HEK293 (cell line): Measurements from ENCODE around the gene SERPINC1.
"Not testable (repeated sequence)": the region's sequence is repeated elsewhere in the genome, so short reads cannot be mapped to it uniquely, and the experiment has no call there.

Source experiments
- CTCF ChIA-PET: fragments of 350-600 bp; formaldehyde crosslinking; extraction: SDS; loops from one replicate; lab custom pipeline; 2021; ENCODE audit warnings: antibody characterized with exemption; lab: Yijun Ruan, JAX
- POLR2A ChIA-PET: fragments of 300-600 bp; formaldehyde crosslinking; extraction: SDS; loops from one replicate; lab custom pipeline; 2020; ENCODE audit warnings: antibody characterized with exemption, inconsistent platforms; lab: Yijun Ruan, JAX
- H3K27ac ChIP-seq: fragments of 200-500 bp; sonication (Bioruptor generic); 2 replicates; pipeline ENCODE4 v1.5.1; 2014; ENCODE audit warnings: low read depth, low read length, control low read depth, inconsistent platforms; ENCODE audit errors: extremely low read depth
- H3K36me3 ChIP-seq, 2 experiments: fragments of 200-500 bp in 1 of 2; sonication (Bioruptor generic) in 1 of 2; 1 replicate in 1 of 2; 2 replicates in 1 of 2; pipeline ENCODE4 v1.5.1; 2014 to 2017; ENCODE audit warnings: inconsistent platforms in 2 of 2, low read length in 2 of 2; ENCODE audit not compliant: control insufficient read depth in 2 of 2, insufficient read depth in 1 of 2
- H3K4me1 ChIP-seq: fragments of 200-500 bp; sonication (Bioruptor generic); 2 replicates; pipeline ENCODE4 v1.5.1; 2014; ENCODE audit warnings: mild to moderate bottlenecking, low read length, inconsistent platforms; ENCODE audit not compliant: control insufficient read depth, insufficient read depth
- H3K4me3 ChIP-seq: 2 replicates; pipeline ENCODE4 v1.5.1; 2011; ENCODE audit warnings: low read depth, mild to moderate bottlenecking, control low read depth, low read length, moderate library complexity
- H3K9me3 ChIP-seq: fragments of 200-500 bp; sonication (Bioruptor generic); 2 replicates; pipeline ENCODE4 v1.5.1; 2014; ENCODE audit warnings: low read depth, low read length, inconsistent platforms; ENCODE audit not compliant: control insufficient read depth, insufficient read depth
- HOXD13 ChIP-seq: sonication (generic); formaldehyde crosslinking; IDR thresholded peaks from 2 replicates; pipeline ENCODE4 v1.8.0; 2022; ENCODE audit warnings: missing genetic modification reagents, borderline replicate concordance
- KLF1 ChIP-seq: fragments of 450-650 bp; formaldehyde crosslinking; IDR thresholded peaks from 2 replicates; pipeline ENCODE4 v1.5.1; 2016; ENCODE audit warnings: missing biosample characterization, missing genetic modification characterization
- MEIS1 ChIP-seq: sonication (generic); formaldehyde crosslinking; IDR thresholded peaks from 2 replicates; pipeline ENCODE4 v1.8.1; 2022; ENCODE audit warnings: missing genetic modification reagents, mild to moderate bottlenecking, borderline replicate concordance
- REPIN1 ChIP-seq: fragments of 450-650 bp; formaldehyde crosslinking; IDR thresholded peaks from 2 replicates; pipeline ENCODE4 v1.5.1; 2017; ENCODE audit warnings: missing biosample characterization, missing genetic modification characterization, low read depth
- SCRT2 ChIP-seq: fragments of 450-650 bp; formaldehyde crosslinking; IDR thresholded peaks from 2 replicates; pipeline ENCODE4 v1.5.1; 2016; ENCODE audit warnings: missing biosample characterization, missing genetic modification characterization
- ZBTB1 ChIP-seq: fragments of 450-650 bp; formaldehyde crosslinking; IDR thresholded peaks from 2 replicates; pipeline ENCODE4 v1.5.1; 2016; ENCODE audit warnings: missing biosample characterization, missing genetic modification characterization
- ZNF140 ChIP-seq: fragments of 450-650 bp; formaldehyde crosslinking; IDR thresholded peaks from 2 replicates; pipeline ENCODE4 v1.5.1; 2016; ENCODE audit warnings: missing biosample characterization, missing genetic modification characterization
- ZNF157 ChIP-seq: fragments of 450-650 bp; formaldehyde crosslinking; IDR thresholded peaks from 2 replicates; pipeline ENCODE4 v1.5.1; 2016; ENCODE audit warnings: missing biosample characterization, missing genetic modification characterization
- ZNF24 ChIP-seq: fragments of 450-650 bp; formaldehyde crosslinking; IDR thresholded peaks from 2 replicates; pipeline ENCODE4 v1.5.1; 2016; ENCODE audit warnings: missing biosample characterization, missing genetic modification characterization
- ZNF670 ChIP-seq: fragments of 450-650 bp; formaldehyde crosslinking; IDR thresholded peaks from 2 replicates; pipeline ENCODE4 v1.5.1; 2016; ENCODE audit warnings: missing biosample characterization, missing genetic modification characterization, low read depth
- ZSCAN16 ChIP-seq: fragments of 450-650 bp; formaldehyde crosslinking; IDR thresholded peaks from 2 replicates; pipeline ENCODE4 v1.5.1; 2016; ENCODE audit warnings: missing biosample characterization, missing genetic modification characterization
- TF ChIP-seq, protein P1 (sequence below): fragments of 450-650 bp; formaldehyde crosslinking; IDR thresholded peaks from 2 replicates; pipeline ENCODE4 v1.5.1; 2016; ENCODE audit warnings: missing biosample characterization, missing genetic modification characterization
- TF ChIP-seq, protein P2 (sequence below): fragments of 450-650 bp; formaldehyde crosslinking; IDR thresholded peaks from 2 replicates; pipeline ENCODE4 v1.5.1; 2016; ENCODE audit warnings: missing biosample characterization, missing genetic modification characterization
- TF ChIP-seq, protein P3 (sequence below): fragments of 450-650 bp; formaldehyde crosslinking; IDR thresholded peaks from 2 replicates; pipeline ENCODE4 v1.5.1; 2016; ENCODE audit warnings: missing biosample characterization, missing genetic modification characterization
- TF ChIP-seq, protein P4 (sequence below): fragments of 450-650 bp; formaldehyde crosslinking; IDR thresholded peaks from 2 replicates; pipeline ENCODE4 v1.5.1; 2017; ENCODE audit warnings: missing biosample characterization, missing genetic modification characterization
- TF ChIP-seq, protein P5 (sequence below): fragments of 450-650 bp; formaldehyde crosslinking; IDR thresholded peaks from 2 replicates; pipeline ENCODE4 v1.5.1; 2017; ENCODE audit warnings: missing biosample characterization, missing genetic modification characterization
- TF ChIP-seq, protein P6 (sequence below): fragments of 450-650 bp; formaldehyde crosslinking; IDR thresholded peaks from 2 replicates; pipeline ENCODE4 v1.5.1; 2016; ENCODE audit warnings: missing biosample characterization, missing genetic modification characterization
- TF ChIP-seq, protein P7 (sequence below): fragments of 450-650 bp; formaldehyde crosslinking; IDR thresholded peaks from 2 replicates; pipeline ENCODE4 v1.5.0; 2017; ENCODE audit warnings: missing biosample characterization, missing genetic modification characterization, borderline replicate concordance

SERPINC1 gene

DNA sequence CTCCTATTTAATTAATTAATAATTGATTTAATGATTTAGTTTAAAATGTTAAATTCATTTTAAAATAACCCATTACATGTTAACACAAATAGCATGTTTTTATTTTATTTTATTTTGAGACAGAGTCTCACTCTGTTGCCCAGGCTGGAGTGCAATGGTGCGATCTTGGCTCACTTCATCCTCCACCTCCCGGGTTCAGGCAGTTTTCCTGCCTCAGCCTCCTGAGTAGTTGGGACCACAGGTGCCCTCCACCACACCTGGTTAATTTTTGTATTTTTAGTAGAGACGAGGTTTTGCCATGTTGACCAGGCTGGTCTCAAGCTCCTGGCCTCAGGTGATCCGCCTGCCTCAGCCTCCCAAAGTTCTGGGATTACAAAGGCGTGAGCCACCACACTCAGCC, 57.6 kb downstream of the SERPINC1 start:
- H3K4me1 ChIP-seq, POLR2A ChIA-PET: not testable (repeated sequence)
- CTCF ChIA-PET, result interaction anchor here (0.7 to 1.0 kb wide), 2 partner anchors 10 to 440 kb away, joined by 3 read pairs; no protein-coding TSS in a partner anchor

DNA sequence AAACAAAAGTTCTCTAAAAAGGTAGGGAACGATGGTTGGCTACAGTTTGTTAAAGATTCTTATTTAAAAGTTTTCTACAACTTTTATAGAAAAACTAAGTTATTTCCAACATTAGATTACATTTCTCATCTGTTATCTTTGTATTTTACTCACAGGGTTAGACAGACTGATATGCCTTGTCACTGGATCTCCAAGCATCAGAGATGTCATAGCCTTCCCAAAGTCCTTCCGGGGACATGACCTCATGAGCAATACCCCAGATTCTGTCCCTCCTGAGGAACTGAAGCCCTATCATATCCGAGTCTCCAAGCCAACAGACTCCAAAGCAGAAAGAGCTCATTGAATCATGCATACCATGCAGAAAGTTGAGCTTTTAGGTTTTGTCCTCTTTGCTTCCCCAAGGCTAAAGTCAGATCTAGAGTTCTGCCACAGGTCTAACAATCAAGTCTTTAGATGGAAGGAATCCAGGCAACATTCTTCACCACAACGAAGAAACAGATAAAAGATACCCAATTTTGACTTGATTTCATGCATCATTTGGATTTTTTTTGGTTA, 59.7 kb downstream of the SERPINC1 start:
- POLR2A ChIA-PET, result interaction anchor here (1.4 kb wide), 1 partner anchor 11 kb away, joined by 6 read pairs; the partner anchor contains the start of genes GAS5 and ZBTB37
- TF ChIP-seq, protein P1, sequence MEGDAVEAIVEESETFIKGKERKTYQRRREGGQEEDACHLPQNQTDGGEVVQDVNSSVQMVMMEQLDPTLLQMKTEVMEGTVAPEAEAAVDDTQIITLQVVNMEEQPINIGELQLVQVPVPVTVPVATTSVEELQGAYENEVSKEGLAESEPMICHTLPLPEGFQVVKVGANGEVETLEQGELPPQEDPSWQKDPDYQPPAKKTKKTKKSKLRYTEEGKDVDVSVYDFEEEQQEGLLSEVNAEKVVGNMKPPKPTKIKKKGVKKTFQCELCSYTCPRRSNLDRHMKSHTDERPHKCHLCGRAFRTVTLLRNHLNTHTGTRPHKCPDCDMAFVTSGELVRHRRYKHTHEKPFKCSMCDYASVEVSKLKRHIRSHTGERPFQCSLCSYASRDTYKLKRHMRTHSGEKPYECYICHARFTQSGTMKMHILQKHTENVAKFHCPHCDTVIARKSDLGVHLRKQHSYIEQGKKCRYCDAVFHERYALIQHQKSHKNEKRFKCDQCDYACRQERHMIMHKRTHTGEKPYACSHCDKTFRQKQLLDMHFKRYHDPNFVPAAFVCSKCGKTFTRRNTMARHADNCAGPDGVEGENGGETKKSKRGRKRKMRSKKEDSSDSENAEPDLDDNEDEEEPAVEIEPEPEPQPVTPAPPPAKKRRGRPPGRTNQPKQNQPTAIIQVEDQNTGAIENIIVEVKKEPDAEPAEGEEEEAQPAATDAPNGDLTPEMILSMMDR (tag by site-specific recombination), result no peak
- TF ChIP-seq, protein P2, sequence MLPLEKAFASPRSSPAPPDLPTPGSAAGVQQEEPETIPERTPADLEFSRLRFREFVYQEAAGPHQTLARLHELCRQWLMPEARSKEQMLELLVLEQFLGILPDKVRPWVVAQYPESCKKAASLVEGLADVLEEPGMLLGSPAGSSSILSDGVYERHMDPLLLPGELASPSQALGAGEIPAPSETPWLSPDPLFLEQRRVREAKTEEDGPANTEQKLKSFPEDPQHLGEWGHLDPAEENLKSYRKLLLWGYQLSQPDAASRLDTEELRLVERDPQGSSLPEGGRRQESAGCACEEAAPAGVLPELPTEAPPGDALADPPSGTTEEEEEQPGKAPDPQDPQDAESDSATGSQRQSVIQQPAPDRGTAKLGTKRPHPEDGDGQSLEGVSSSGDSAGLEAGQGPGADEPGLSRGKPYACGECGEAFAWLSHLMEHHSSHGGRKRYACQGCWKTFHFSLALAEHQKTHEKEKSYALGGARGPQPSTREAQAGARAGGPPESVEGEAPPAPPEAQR, result no peak
- TF ChIP-seq, protein P3, sequence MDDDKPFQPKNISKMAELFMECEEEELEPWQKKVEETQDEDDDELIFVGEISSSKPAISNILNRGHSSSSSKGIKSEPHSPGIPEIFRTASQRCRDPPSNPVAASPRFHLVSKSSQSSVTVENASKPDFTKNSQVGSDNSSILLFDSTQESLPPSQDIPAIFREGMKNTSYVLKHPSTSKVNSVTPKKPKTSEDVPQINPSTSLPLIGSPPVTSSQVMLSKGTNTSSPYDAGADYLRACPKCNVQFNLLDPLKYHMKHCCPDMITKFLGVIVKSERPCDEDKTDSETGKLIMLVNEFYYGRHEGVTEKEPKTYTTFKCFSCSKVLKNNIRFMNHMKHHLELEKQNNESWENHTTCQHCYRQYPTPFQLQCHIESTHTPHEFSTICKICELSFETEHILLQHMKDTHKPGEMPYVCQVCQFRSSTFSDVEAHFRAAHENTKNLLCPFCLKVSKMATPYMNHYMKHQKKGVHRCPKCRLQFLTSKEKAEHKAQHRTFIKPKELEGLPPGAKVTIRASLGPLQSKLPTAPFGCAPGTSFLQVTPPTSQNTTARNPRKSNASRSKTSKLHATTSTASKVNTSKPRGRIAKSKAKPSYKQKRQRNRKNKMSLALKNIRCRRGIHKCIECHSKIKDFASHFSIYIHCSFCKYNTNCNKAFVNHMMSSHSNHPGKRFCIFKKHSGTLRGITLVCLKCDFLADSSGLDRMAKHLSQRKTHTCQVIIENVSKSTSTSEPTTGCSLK, result no peak
- TF ChIP-seq, protein P4, sequence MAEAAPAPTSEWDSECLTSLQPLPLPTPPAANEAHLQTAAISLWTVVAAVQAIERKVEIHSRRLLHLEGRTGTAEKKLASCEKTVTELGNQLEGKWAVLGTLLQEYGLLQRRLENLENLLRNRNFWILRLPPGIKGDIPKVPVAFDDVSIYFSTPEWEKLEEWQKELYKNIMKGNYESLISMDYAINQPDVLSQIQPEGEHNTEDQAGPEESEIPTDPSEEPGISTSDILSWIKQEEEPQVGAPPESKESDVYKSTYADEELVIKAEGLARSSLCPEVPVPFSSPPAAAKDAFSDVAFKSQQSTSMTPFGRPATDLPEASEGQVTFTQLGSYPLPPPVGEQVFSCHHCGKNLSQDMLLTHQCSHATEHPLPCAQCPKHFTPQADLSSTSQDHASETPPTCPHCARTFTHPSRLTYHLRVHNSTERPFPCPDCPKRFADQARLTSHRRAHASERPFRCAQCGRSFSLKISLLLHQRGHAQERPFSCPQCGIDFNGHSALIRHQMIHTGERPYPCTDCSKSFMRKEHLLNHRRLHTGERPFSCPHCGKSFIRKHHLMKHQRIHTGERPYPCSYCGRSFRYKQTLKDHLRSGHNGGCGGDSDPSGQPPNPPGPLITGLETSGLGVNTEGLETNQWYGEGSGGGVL, result no peak
- no peak for TF ChIP-seq ZNF157
- no peak for TF ChIP-seq ZNF670
- no peak for TF ChIP-seq ZNF140 (tag by site-specific recombination)
- TF ChIP-seq, protein P5, sequence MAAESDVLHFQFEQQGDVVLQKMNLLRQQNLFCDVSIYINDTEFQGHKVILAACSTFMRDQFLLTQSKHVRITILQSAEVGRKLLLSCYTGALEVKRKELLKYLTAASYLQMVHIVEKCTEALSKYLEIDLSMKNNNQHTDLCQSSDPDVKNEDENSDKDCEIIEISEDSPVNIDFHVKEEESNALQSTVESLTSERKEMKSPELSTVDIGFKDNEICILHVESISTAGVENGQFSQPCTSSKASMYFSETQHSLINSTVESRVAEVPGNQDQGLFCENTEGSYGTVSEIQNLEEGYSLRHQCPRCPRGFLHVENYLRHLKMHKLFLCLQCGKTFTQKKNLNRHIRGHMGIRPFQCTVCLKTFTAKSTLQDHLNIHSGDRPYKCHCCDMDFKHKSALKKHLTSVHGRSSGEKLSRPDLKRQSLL (tag by site-specific recombination), result no peak
- no peak for TF ChIP-seq REPIN1
- Histone ChIP-seq H3K4me3 (no peak overlapping the region), H3K27ac (no peak overlapping the region), H3K9me3 (no peaks in the 10 kb centered on the region), H3K4me1 (no peaks in the 10 kb centered on the region), H3K36me3 (peaks cover 30 to 83% of the 10 kb centered on the region in 2 experiments)
- CTCF ChIA-PET, result no interaction called here

More for the DNA sequence above, 57.6 kb downstream of the SERPINC1 start:
- H3K27ac ChIP-seq, H3K9me3 ChIP-seq, H3K4me3 ChIP-seq: not testable (repeated sequence)
- H3K36me3 ChIP-seq, result peaks cover 28 to 84% of the 10 kb centered on the region in 2 experiments

DNA sequence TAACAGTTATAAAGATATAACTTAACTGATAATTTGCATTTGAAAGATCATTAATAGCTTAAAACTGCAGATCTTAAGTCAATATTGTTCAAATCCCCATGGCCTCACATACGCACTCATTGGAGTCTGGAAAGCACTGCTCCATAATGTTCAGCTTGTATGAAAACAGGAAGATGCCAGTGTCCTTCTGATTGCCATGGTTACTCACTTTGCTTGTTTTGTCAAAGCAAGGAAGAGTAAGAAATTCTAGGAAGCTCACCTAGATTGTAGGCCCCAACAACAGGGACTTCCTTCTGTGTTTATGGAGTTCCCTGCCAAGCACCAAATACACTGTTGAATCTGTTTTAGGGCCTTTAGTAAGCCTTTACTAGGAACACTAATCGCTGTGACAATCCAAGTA, 60.2 kb downstream of the SERPINC1 start:
- Histone ChIP-seq H3K36me3 (peaks cover 30 to 81% of the 10 kb centered on the region in 2 experiments), H3K9me3 (no peaks in the 10 kb centered on the region), H3K27ac (no peak overlapping the region), H3K4me3 (no peak overlapping the region), H3K4me1 (no peaks in the 10 kb centered on the region)
- ChIA-PET CTCF (no interaction called here), POLR2A (interaction anchor here (0.9 to 1.5 kb wide), 3 partner anchors 11 to 32 kb away, joined by 3 to 6 read pairs (median 4); partner anchors contain the start of genes CENPL, DARS2, GAS5 and ZBTB37)
- TF ChIP-seq HOXD13 (no peak), ZSCAN16 (tag by site-specific recombination) (no peak), ZNF24 (tag by site-specific recombination) (no peak), SCRT2 (tag by site-specific recombination) (no peak), MEIS1 (CRISPR knock-in tag) (no peak), ZBTB1 (tag by site-specific recombination) (no peak), KLF1 (no peak)
- TF ChIP-seq, protein P6, sequence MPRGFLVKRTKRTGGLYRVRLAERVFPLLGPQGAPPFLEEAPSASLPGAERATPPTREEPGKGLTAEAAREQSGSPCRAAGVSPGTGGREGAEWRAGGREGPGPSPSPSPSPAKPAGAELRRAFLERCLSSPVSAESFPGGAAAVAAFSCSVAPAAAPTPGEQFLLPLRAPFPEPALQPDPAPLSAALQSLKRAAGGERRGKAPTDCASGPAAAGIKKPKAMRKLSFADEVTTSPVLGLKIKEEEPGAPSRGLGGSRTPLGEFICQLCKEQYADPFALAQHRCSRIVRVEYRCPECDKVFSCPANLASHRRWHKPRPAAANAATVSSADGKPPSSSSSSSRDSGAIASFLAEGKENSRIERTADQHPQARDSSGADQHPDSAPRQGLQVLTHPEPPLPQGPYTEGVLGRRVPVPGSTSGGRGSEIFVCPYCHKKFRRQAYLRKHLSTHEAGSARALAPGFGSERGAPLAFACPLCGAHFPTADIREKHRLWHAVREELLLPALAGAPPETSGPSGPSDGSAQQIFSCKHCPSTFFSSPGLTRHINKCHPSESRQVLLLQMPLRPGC, result no peak
- TF ChIP-seq, protein P7, sequence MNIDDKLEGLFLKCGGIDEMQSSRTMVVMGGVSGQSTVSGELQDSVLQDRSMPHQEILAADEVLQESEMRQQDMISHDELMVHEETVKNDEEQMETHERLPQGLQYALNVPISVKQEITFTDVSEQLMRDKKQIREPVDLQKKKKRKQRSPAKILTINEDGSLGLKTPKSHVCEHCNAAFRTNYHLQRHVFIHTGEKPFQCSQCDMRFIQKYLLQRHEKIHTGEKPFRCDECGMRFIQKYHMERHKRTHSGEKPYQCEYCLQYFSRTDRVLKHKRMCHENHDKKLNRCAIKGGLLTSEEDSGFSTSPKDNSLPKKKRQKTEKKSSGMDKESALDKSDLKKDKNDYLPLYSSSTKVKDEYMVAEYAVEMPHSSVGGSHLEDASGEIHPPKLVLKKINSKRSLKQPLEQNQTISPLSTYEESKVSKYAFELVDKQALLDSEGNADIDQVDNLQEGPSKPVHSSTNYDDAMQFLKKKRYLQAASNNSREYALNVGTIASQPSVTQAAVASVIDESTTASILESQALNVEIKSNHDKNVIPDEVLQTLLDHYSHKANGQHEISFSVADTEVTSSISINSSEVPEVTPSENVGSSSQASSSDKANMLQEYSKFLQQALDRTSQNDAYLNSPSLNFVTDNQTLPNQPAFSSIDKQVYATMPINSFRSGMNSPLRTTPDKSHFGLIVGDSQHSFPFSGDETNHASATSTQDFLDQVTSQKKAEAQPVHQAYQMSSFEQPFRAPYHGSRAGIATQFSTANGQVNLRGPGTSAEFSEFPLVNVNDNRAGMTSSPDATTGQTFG (tag by site-specific recombination), result no peak
